Endothelial cell (in vitro differentiated cells): ENCODE results near the gene MAN2B2. TPM values are rescaled to one million over a fixed set of nuclear protein-coding genes. Genes with fewer than 3 reads are reported as not detected.

ENCODE experiments used
- DNase-seq: peaks from one replicate; pipeline ENCODE4 v3.0.0; 2021; ENCODE audit warnings: low spot score
- H3K27ac Mint-ChIP-seq: one replicate; pipeline ENCODE4 v1.8.0; 2021; ENCODE audit warnings: mixed read lengths, inconsistent platforms; ENCODE audit not compliant: unreplicated experiment
- H3K27me3 Mint-ChIP-seq: one replicate; pipeline ENCODE4 v1.8.0; 2021; ENCODE audit warnings: mild to moderate bottlenecking, moderate library complexity, mixed read lengths, inconsistent platforms; ENCODE audit not compliant: unreplicated experiment
- H3K36me3 Mint-ChIP-seq: one replicate; pipeline ENCODE4 v1.8.0; 2021; ENCODE audit warnings: mild to moderate bottlenecking, low read depth, mixed read lengths, inconsistent platforms; ENCODE audit not compliant: unreplicated experiment
- H3K4me1 Mint-ChIP-seq: one replicate; pipeline ENCODE4 v1.8.0; 2021; ENCODE audit warnings: mild to moderate bottlenecking, mixed read lengths, inconsistent platforms; ENCODE audit not compliant: unreplicated experiment
- H3K4me3 Mint-ChIP-seq: one replicate; pipeline ENCODE4 v1.8.0; 2021; ENCODE audit warnings: mild to moderate bottlenecking, mixed read lengths, inconsistent platforms; ENCODE audit not compliant: unreplicated experiment
- H3K9me3 Mint-ChIP-seq: one replicate; pipeline ENCODE4 v1.8.0; 2021; ENCODE audit warnings: mixed read lengths, inconsistent platforms; ENCODE audit not compliant: unreplicated experiment
- total RNA-seq: library from RNA; stranded (reverse); fragmentation: NEBNext Ultra II Directional; extraction: Animal tissue kit (Norgen Biotek cat#: 25700); gene quantifications from one replicate; pipeline ENCODE4 v1.2.1, GENCODE V29; 2021; ENCODE audit not compliant: unreplicated experiment
- TF ChIP-seq, protein P1 (sequence below): fragments of 200-600 bp; sonication (generic); IDR thresholded peaks from one replicate; pipeline ENCODE4 v1.5.0; 2021; ENCODE audit warnings: antibody characterized with exemption; ENCODE audit not compliant: unreplicated experiment

The MAN2B2 gene
- total RNA-seq, 1 donor from 2014 or later: 12.5 TPM

DNA sequence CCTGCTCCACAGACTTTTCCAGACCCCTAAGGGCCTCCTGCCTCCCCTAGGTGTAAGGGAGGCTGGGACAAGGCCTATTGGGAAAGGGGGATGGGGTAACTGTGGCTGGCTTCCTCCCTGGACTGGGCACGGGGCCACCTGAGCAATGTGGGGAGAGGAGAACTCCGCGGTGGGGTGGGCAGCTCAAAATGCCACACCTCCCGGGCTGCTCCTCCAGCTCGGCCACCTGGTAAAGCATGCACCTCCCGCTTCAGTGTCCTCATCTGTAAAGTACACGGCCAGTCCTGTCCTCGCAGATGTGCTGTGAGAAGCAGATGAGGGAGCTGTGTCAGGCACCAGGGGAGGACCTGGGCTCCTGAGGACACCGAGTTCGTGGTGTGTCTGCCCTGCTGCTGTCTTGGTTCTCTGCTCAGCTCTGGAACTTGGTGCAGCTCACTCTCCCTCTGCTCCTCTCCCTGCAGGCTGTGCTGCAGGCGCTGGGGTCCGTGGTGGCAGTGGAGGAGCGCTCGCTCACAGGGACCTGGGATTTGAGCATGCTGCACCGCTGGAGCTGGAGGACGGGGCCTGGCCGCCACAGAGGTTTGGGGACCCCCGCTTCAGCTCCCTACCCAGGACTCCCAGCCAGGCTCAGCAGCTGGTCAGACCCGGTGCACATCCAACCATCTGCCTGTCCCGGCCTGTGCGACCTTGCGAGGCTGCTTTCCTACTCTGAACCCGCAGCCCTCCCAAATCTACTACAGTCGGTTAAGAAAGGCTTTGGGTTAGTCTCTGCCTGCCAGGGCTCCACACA lies 44.7 kb downstream of the MAN2B2 start:
- no peaks in the 10 kb centered on the region for H3K9me3 Mint-ChIP-seq
- DNase-seq: no peak
- no peak overlapping the region for H3K4me3 Mint-ChIP-seq
- H3K27ac Mint-ChIP-seq: no peak overlapping the region
- H3K4me1 Mint-ChIP-seq: no peaks in the 10 kb centered on the region
- peaks cover 2% of the 10 kb centered on the region for H3K27me3 Mint-ChIP-seq
- TF ChIP-seq, protein P1, sequence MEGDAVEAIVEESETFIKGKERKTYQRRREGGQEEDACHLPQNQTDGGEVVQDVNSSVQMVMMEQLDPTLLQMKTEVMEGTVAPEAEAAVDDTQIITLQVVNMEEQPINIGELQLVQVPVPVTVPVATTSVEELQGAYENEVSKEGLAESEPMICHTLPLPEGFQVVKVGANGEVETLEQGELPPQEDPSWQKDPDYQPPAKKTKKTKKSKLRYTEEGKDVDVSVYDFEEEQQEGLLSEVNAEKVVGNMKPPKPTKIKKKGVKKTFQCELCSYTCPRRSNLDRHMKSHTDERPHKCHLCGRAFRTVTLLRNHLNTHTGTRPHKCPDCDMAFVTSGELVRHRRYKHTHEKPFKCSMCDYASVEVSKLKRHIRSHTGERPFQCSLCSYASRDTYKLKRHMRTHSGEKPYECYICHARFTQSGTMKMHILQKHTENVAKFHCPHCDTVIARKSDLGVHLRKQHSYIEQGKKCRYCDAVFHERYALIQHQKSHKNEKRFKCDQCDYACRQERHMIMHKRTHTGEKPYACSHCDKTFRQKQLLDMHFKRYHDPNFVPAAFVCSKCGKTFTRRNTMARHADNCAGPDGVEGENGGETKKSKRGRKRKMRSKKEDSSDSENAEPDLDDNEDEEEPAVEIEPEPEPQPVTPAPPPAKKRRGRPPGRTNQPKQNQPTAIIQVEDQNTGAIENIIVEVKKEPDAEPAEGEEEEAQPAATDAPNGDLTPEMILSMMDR: no peak
- peaks cover 3% of the 10 kb centered on the region for H3K36me3 Mint-ChIP-seq

DNA sequence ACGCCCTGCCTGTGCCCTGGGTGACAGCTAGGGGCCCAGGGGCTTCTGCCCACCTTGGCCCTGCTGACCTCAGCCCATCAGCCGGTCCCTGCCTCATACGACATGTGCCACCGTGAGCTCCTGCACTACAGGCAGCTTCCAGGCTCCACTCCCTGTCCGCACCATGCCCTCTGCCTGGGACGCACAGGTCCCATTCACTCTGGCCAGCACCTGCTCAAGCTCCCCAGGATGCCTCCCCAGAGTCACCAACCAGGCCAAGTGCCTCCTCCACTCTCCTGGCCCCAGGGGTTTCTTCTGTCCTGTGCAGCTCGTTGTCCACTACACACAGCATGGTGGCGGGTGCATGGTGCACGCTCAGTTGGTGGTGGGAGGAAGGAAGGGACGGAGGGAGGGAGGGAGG lies 45.3 kb downstream of the MAN2B2 start:
- no peaks in the 10 kb centered on the region for H3K9me3 Mint-ChIP-seq
- DNase-seq: no peak

DNA sequence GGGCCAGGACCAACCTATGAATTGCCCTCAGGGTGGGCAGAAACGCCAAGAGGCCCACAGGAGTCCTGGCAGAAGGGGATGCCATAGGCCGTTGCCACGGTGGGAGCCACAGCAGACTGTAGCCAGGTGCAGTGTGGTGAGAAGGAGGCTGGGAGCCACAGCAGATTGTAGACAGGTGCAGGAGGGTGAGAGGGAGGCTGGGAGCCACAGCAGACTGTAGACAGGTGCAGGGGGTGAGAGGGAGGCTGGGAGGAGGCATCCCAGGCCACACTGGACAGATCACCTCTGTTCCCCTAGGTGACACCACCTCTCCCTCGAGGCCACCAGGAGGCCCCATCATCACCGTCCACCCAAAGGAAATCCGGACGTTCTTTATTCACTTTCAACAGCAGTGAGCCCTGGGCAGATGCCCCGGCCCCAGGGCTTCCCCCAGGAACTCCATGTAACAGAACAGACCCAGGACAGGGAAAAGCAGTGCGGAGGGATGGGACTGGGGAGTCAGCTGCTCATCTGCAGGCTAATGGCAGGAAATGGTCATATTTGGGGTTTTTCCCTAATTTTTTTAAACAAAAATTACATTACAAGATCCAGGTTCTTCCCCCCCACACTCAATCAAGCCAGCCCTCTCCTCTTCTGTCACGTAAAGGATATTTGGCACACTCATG lies 46.0 kb downstream of the MAN2B2 start:
- Mint-ChIP-seq H3K4me1 (no peaks in the 10 kb centered on the region), H3K9me3 (no peaks in the 10 kb centered on the region), H3K27me3 (peaks cover 2% of the 10 kb centered on the region), H3K27ac (no peak overlapping the region), H3K4me3 (no peak overlapping the region), H3K36me3 (peaks cover 3% of the 10 kb centered on the region)
- no peak for DNase-seq
- TF ChIP-seq, protein P1: no peak

More for the DNA sequence above, 45.3 kb downstream of the MAN2B2 start:
- Mint-ChIP-seq H3K27ac (no peak overlapping the region), H3K36me3 (peaks cover 3% of the 10 kb centered on the region), H3K4me1 (no peaks in the 10 kb centered on the region), H3K4me3 (no peak overlapping the region), H3K27me3 (peaks cover 2% of the 10 kb centered on the region)
- TF ChIP-seq, protein P1: no peak

DNA sequence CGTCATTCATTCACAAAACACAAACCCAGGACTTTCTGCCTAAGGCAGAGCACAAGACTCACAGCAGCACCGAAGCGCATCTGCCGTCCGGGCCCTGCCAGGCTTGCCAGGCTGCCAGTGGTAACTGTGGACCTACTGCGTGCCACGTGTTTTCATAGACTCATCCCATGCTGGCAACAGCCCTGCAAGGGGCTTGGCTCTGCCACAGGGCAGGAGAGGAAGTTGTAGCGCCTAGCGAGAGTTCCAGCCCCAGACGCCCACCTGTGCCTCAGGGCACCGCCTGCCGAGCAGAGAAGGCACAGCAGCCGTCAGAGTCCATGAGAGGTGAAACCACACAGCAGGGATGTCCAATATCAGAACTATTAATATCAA lies 46.6 kb downstream of the MAN2B2 start:
- TF ChIP-seq, protein P1: no peak
- DNase-seq: no peak
- Mint-ChIP-seq H3K27me3 (peaks cover 2% of the 10 kb centered on the region), H3K4me1 (no peaks in the 10 kb centered on the region), H3K4me3 (no peak overlapping the region), H3K36me3 (peaks cover 3% of the 10 kb centered on the region), H3K9me3 (no peaks in the 10 kb centered on the region), H3K27ac (no peak overlapping the region)

DNA sequence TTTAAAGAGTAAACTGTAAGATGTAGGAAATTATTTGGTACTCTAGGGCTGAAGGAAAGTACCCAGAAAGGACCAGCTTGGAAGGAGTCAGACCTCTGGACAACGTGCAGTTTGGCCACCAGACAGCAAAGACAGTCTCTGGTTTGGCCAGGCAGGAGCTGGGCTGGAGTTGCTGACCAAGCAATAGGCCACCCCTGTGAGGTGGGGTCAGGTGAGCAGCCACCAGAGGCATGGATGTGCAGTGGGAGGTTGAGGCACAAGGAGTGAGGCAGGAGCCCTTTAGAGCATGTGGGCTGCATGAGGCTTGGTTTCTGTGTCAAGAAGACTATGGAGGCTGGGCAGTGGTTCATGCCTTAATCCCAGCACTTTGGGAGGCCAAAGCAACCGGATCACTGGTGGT lies 47.8 kb downstream of the MAN2B2 start:
- TF ChIP-seq, protein P1: no peak
- Mint-ChIP-seq H3K27ac (no peak overlapping the region), H3K27me3 (peaks cover 2% of the 10 kb centered on the region), H3K4me3 (no peak overlapping the region), H3K36me3 (peaks cover 3% of the 10 kb centered on the region), H3K9me3 (no peaks in the 10 kb centered on the region), H3K4me1 (no peaks in the 10 kb centered on the region)
- DNase-seq: no peak
